Fibroblast of the conjunctiva (primary cell): Measurements from ENCODE around the gene STON2.

Experiments used
- DNase-seq: peaks from one replicate; pipeline ENCODE4 v3.0.0-alpha.2; 2010; ENCODE audit warnings: low read depth

The STON2 gene

DNA sequence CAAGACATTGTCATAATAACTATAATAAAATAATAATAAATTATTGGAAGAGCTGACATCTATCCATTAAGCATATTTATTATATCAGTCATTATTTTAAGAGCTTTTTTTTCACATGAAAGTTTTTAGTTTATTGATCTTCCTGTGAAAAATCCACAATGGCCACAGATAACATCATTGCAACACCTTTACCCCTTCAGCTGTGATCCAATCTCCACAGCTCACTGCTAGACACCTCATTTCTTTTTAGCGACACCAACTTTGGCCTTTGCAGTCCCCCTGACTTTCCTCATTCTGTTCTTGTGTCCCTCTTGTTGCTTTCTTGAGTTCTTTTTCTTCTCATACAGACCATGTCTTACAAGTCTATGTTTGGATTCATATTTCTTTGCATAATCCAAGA, 67.4 kb downstream of the STON2 start:
- DNase-seq = no peak

- no peak for DNase-seq
These were observed 68.7 kb downstream of the STON2 start for GRCh38 chr14:81331229-81332021.

DNA sequence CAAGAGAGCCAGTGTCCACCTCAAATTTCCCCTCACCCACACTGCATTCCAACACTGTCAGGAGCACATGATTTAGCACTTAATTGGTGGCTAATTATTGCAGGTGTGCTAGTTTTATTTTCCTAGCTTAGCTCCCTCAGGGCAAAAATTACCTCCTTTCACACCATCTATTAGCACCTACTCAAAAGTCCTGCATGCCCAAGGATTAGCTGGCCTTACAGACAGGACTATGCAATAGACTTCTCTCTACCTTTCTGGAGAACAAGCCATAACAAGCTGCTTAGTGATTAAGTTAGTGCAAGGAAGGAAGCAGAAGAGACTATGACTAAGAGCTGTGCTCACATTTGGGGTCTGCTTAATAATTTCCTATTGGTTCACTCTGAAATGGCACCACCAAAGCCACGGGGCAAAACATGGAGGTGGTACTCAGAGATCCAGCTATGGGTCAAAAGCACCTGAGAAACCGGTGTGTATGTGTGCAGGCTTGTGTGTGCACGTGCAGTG, 69.5 kb downstream of the STON2 start:
- DNase-seq = no peak

- no peak for DNase-seq
These were observed 70.3 kb downstream of the STON2 start for GRCh38 chr14:81329640-81330381.

GRCh38 chr14:81326451-81326850, 73.7 kb downstream of the STON2 start:
- DNase-seq = no peak

DNA sequence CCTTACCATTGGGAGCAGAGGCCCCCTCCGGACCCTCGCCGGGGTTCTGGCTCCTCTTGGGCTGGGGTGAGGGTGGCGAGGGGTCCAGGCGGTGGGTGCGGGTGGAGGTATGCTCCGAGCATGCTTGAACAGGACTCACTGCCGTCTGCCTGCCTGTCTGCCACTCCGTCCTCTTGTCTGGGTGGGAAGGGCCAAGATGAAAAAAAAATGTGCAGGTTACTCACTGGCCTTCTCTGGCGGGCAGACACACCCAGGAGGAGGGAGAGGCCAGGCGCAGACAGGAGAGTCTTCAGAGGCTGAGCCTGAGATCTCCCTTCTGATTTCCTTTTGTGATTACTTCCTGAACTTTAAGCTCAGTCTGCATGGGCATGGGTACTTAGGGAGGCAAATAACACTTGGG, 76.1 kb downstream of the STON2 start:
- DNase-seq = no peak

- no peak for DNase-seq
These were observed 77.0 kb downstream of the STON2 start for GRCh38 chr14:81323093-81323492.

DNA sequence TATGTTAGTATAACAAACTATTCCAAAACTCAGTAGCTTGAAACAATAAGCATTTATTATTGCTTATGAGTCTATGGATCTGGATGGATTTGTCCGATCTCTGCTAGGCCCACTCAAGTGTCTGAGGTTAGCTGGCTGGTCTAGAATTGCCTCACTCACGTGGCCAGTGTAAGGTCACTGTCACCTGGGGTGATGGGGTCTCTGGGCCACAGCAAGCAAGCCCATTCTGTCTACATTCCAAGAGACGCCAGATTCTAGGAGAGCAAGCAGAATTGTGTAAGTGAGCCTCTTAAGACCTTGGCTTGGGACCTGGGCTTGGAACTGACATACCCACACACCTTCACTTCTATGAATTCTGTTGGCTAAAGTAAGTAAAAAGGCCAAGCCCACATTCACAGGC, 80.2 kb downstream of the STON2 start:
- no peak for DNase-seq

- no peak for DNase-seq
These were observed 80.8 kb downstream of the STON2 start for GRCh38 chr14:81319314-81319713.

DNA sequence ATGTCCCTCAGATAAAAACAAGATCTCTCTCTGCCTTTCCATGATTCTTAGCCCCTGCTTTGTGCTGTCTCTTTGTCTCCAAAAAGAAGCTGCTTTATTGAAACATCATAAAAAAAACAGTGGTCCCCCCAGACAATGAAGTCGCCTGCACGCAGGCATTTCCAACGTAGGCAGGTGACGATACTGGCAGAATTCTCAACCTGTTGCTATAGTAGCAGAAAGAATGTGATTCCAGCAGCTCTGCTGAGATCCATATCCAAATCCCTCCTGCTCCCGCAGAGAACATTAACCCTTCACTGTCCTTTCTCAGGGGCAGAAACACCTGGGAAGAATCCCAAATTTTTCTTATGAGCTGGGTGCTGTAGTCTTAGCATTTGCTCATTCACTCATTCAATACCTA, 84.8 kb downstream of the STON2 start:
- no peak for DNase-seq

DNA sequence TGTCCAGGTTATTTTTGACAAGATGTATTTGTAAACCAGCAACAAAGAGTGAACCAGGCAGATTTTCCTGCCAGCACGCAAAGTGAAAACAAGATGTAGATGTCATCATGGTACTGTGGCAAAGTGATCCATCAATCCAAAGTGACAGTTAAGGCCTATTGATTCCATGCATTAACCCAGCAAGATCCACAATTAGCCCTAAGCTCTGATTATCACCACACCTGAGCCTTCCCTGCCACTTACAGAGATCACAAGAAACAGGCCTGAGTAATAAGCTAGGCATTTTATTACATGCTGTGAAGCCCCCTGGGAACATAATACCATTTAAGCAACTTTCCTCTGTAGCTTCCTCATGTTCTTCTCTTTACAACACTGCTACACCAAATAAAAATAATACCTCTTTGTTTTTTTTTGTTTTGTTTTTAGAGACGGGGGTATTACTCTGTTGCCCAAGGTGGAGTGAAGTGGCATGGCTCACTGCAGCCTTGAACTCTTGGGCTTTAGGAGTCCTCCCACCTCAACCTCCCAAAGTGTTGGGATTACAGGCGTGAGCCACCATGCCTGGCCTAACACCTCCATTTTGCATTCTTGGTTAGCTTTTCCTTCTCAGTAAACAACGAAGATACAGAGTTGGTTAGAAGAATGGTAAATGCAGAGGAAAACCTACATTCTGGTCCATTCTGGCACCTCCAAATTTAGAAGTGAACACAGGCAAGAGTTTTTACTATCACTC, 85.5 kb downstream of the STON2 start:
- no peak for DNase-seq

DNA sequence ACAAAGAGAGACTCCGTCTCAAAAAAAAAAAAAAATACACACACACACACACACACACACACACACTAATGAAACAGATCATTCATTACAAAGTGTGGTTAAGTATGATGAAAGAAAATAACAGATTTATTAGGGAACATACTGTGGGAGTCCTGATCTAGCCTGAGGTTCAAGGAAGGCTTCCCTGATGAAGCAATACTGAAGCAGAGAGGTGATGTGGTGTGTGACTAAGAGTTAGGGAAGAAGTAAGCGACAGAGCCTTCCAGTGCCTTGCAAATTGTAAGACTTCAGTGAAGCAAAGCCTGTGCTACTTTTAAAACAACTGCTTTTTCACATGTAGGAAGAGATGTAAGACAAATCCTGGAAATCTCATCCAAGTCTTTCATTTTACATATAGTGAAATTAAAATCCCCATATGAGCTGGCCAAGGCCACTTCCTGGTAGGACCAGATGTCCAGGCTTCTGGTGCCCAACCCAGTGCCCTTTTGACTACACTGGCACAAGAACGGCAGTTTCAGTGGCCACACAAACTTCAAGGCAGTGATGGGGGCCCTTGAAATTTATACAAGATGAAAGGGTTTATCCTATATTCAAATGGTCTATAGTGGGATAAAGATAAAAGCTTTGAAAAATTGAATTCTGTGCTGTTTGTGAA, 86.2 kb downstream of the STON2 start:
- DNase-seq = no peak

DNA sequence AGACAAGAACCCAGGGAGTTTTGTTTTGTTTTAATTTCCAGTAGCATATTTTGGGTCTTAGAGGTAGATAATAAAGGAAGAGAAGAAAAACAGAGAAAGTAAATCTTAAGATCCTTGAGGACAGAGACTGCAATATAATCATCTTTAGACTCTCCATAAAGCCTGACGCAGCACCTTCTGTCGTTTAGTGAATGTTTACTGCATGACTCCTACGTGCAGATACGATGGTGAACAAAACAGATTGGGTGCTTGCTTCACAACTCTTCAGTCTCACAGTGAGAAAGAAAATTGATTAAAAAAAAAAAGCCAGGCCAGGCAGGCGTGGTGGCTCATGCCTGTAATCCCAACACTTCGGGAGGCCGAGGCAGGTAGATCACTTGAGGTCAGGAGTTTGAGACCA, 86.9 kb downstream of the STON2 start:
- DNase-seq = no peak

GRCh38 chr14:81312289-81312876, 87.7 kb downstream of the STON2 start:
- DNase-seq = no peak

- DNase-seq = peak; percentile 8
These were observed 88.3 kb downstream of the STON2 start for GRCh38 chr14:81311778-81312177.

DNA sequence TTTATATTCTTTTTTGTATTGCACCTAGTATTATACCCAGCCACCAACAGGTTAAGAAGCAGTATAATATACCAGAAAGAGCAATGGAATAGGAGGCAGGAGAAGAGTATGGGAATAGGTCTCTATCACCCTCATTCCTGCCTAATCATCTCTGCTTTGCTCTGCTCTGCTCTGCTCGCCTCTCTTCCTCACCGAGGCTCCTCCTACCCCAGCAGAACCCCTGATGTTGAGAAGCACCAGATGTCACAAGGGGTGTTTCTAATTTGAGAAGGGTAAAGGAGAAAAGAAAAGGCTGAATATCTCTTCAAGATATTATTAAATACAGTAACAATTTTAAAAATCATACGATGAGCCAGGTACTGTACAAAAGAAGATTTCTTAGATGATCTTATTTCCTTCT, 89.0 kb downstream of the STON2 start:
- DNase-seq = no peak

GRCh38 chr14:81310606-81311005, 89.5 kb downstream of the STON2 start:
- DNase-seq = no peak

GRCh38 chr14:81309511-81309910, 90.6 kb downstream of the STON2 start:
- DNase-seq = no peak

DNA sequence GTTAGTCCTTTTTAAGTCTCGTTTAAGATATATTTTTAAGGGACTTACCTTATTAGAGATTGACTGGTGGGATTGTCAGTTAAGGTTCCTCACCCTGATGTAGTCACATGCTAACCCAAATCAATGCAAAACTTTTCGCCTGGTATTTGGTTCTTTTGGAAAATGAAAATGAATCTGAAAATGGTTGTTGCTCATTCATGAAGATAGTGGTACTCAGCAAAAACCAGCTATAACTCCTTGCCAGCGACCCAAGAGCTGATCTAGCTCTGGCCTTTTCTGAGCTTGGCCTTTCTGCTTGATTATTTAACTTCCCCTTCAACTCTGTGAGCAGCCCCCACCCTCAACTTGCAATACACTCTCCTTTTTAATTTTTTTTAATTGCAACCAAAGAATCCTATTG, 94.4 kb downstream of the STON2 start:
- no peak for DNase-seq

- DNase-seq = no peak
These were observed 95.1 kb downstream of the STON2 start for GRCh38 chr14:81305065-81305464.

DNA sequence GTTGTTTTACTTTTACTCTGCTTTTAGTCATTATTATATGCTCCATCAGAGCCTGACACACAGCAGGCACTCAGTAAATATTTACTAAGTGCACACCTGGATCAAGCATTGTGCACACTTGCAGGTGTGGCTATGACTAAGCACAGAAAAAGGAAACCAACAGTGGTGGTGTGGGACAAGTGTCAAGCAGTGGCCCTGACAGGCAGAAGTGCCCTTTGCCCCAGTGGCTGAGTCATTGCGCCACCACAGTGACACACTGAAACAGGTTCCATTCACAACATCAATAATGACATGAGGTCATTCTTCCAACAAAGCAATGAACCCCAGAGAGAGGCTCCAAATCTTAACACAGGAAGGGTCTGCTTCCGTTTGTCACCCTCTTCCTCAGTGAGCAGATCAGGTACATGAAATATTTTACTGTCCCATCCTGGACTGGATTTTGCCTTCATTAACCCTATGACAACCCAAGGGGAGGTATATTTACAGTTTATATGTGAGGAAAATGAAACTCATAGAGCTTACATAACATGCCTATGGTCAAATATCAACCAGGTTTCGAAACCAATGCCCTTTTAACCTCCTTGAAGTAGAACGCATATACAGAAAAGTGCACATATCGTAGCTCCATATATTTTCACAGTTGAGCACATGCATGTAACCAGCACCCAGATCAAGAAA, 96.7 kb downstream of the STON2 start:
- DNase-seq = no peak
